Cardiac muscle cell (in vitro differentiated cells and primary cell): ENCODE measurements around the gene S100B. TPM values are rescaled to one million over a fixed set of nuclear protein-coding genes. Genes with fewer than 3 reads are reported as not detected.
A peak's percentile ranks its signal among the peaks of the same experiment; 100 is the strongest.

ENCODE experiments used
- DNase-seq, 2 donors: peaks; one replicate each; pipeline versions ENCODE4 v3.0.0 to v3.0.0-alpha.2; 2010 to 2017; ENCODE audit warnings: low read depth in 1 of 2, low spot score in 1 of 2
- H3K27ac ChIP-seq: fragments of 200-600 bp; sonication (generic); 2 replicates; pipeline ENCODE4 v1.5.1; 2016
- H3K27me3 ChIP-seq: fragments of 200-600 bp; sonication (generic); 2 replicates; pipeline ENCODE4 v1.6.0; 2016; ENCODE audit warnings: control low read depth
- H3K36me3 ChIP-seq: fragments of 200-600 bp; sonication (generic); 2 replicates; pipeline ENCODE4 v1.5.1; 2016; ENCODE audit warnings: control low read depth
- H3K4me1 ChIP-seq: fragments of 200-600 bp; sonication (generic); 2 replicates; pipeline ENCODE4 v1.8.1; 2017; ENCODE audit warnings: low read depth, mild to moderate bottlenecking, mixed run types
- H3K4me3 ChIP-seq: fragments of 200-600 bp; sonication (generic); 2 replicates; pipeline ENCODE4 v1.5.1; 2016; ENCODE audit warnings: mild to moderate bottlenecking
- H3K9me3 ChIP-seq: fragments of 200-600 bp; sonication (generic); 2 replicates; pipeline ENCODE4 v1.5.1; 2017; ENCODE audit warnings: low read depth, mild to moderate bottlenecking, control low read depth
- CTCF ChIP-seq: IDR thresholded peaks from 2 replicates; pipeline ENCODE4 v1.5.1; 2012; ENCODE audit warnings: low read depth, mild to moderate bottlenecking, low read length
- polyA plus RNA-seq: library from polyadenylated mRNA; unstranded; fragments of >200 nt; fragmentation: Nextera tagmentation; extraction: Ambion mirVana; gene quantifications from 2 replicates; pipeline ENCODE4 v1.2.1, GENCODE V29; 2016
- total RNA-seq: library from RNA; depleted of rRNA; stranded (reverse); fragments of >200 nt; gene quantifications from 2 replicates; pipeline ENCODE4 v1.2.3, GENCODE V29; 2016

S100B gene
- total and polyA plus RNA-seq, 2 experiments from 2014 or later = 0.16 to 0.21 TPM

GRCh38 chr21:46600305-46600704, 4.6 kb downstream of the S100B start:
- no peak overlapping the region for H3K27ac ChIP-seq

GRCh38 chr21:46598581-46599572, 6.0 kb downstream of the S100B start:
- Histone ChIP-seq H3K27ac (no peak overlapping the region), H3K36me3 (no peaks in the 10 kb centered on the region), H3K9me3 (no peaks in the 10 kb centered on the region), H3K27me3 (peaks cover under 1% of the 10 kb centered on the region), H3K4me3 (no peak overlapping the region), H3K4me1 (peaks cover 6% of the 10 kb centered on the region)
- no peak for TF ChIP-seq CTCF
- DNase-seq = peak; percentile 29 to 93

More at GRCh38 chr21:46600305-46600704, 4.6 kb downstream of the S100B start:
- Histone ChIP-seq H3K9me3 (no peaks in the 10 kb centered on the region), H3K4me3 (no peak overlapping the region), H3K4me1 (peaks cover 6% of the 10 kb centered on the region), H3K27me3 (peaks cover 2% of the 10 kb centered on the region), H3K36me3 (no peaks in the 10 kb centered on the region)
- DNase-seq = no peak
- no peak for TF ChIP-seq CTCF

- no peak for DNase-seq
- Histone ChIP-seq H3K9me3 (no peaks in the 10 kb centered on the region), H3K4me3 (no peak overlapping the region), H3K27me3 (no peaks in the 10 kb centered on the region), H3K4me1 (peaks cover 6% of the 10 kb centered on the region), H3K27ac (no peak overlapping the region), H3K36me3 (no peaks in the 10 kb centered on the region)
- TF ChIP-seq CTCF = no peak
Measured at GRCh38 chr21:46597896-46598343, 7.0 kb downstream of the S100B start.

- Histone ChIP-seq H3K9me3 (no peaks in the 10 kb centered on the region), H3K36me3 (no peaks in the 10 kb centered on the region), H3K27me3 (no peaks in the 10 kb centered on the region), H3K4me3 (no peak overlapping the region), H3K4me1 (peaks cover 6% of the 10 kb centered on the region), H3K27ac (no peak overlapping the region)
- no peak for DNase-seq
- TF ChIP-seq CTCF = no peak
Measured at GRCh38 chr21:46597031-46597430, 7.9 kb downstream of the S100B start.

- no peaks in the 10 kb centered on the region for H3K36me3 ChIP-seq
- no peaks in the 10 kb centered on the region for H3K9me3 ChIP-seq
- TF ChIP-seq CTCF = no peak
- H3K27me3 ChIP-seq = no peaks in the 10 kb centered on the region
- peaks cover 6% of the 10 kb centered on the region for H3K4me1 ChIP-seq
- no peak for DNase-seq
- H3K4me3 ChIP-seq = no peak overlapping the region
- no peak overlapping the region for H3K27ac ChIP-seq
Measured at GRCh38 chr21:46596201-46596600, 8.7 kb downstream of the S100B start.
